PC-3 (cell line): ENCODE measurements around the gene DGUOK. TPM values are rescaled to one million over a fixed set of nuclear protein-coding genes. Genes with fewer than 3 reads are reported as not detected.

Source experiments
- ATAC-seq: fragments of 200-7000 bp; cut with Tn5 transposase; 2 replicates; pipeline ENCODE4 v1.9.1; 2020; ENCODE audit warnings: mild to moderate bottlenecking, moderate library complexity
- BruUV-seq: library from RNA; stranded (reverse); fragments of 400-500 nt; replicated peaks from 2 replicates; lab custom pipeline; 2021; lab: Mats Ljungman, UMichigan
- CTCF ChIA-PET: fragments of 300-600 bp; sonication (Branson Sonifier 250); formaldehyde crosslinking; loops from one replicate; lab custom pipeline; 2022; ENCODE audit warnings: antibody characterized with exemption; lab: Charles Lee
- POLR2A ChIA-PET: fragments of 300-600 bp; sonication (Branson Sonifier 250); formaldehyde crosslinking; loops from one replicate; lab custom pipeline; 2022; ENCODE audit warnings: antibody characterized with exemption; ENCODE audit not compliant: unreplicated experiment; lab: Charles Lee
- DNase-seq: peaks from one replicate; pipeline ENCODE4 v3.0.0-alpha.2; 2015
- H2AFZ ChIP-seq: fragments of 300-600 bp; sonication (generic); 2 replicates; pipeline ENCODE4 v1.6.0; 2016; ENCODE audit warnings: antibody characterized with exemption, low read length
- H3F3A ChIP-seq: fragments of 300-600 bp; sonication (generic); one replicate; pipeline ENCODE4 v1.6.0; 2017; ENCODE audit warnings: antibody characterized with exemption, low read length, control low read depth, mild to moderate bottlenecking; ENCODE audit not compliant: unreplicated experiment
- H3K27ac ChIP-seq: fragments of 300-600 bp; sonication (generic); 2 replicates; pipeline ENCODE4 v1.5.1; 2016; ENCODE audit warnings: mild to moderate bottlenecking, low read length
- H3K27me3 ChIP-seq: fragments of 300-600 bp; sonication (generic); 2 replicates; pipeline ENCODE4 v1.6.1; 2016; ENCODE audit warnings: low read length, mixed read lengths
- H3K36me3 ChIP-seq: fragments of 300-600 bp; sonication (generic); 2 replicates; pipeline ENCODE4 v1.6.1; 2016; ENCODE audit warnings: low read depth, mixed run types, low read length, mixed read lengths
- H3K4me1 ChIP-seq: fragments of 300-600 bp; sonication (generic); 2 replicates; pipeline ENCODE4 v1.5.1; 2016; ENCODE audit warnings: low read length; ENCODE audit not compliant: insufficient read depth
- H3K4me2 ChIP-seq: fragments of 300-600 bp; sonication (generic); 2 replicates; pipeline ENCODE4 v1.6.0; 2016; ENCODE audit warnings: low read length
- H3K4me3 ChIP-seq: fragments of 300-600 bp; sonication (generic); 2 replicates; pipeline ENCODE4 v1.5.1; 2016; ENCODE audit warnings: mild to moderate bottlenecking, low read length, mixed read lengths
- H3K79me2 ChIP-seq: fragments of 300-600 bp; sonication (generic); 2 replicates; pipeline ENCODE4 v1.6.1; 2017; ENCODE audit warnings: low read length, mixed read lengths
- H3K9ac ChIP-seq: fragments of 300-600 bp; sonication (generic); 2 replicates; pipeline ENCODE4 v1.6.0; 2016; ENCODE audit warnings: mild to moderate bottlenecking, low read length
- H3K9me2 ChIP-seq: fragments of 300-600 bp; sonication (generic); replicated peaks from 2 replicates; pipeline ENCODE4 v1.6.1; 2016; ENCODE audit warnings: mixed run types, low read length, mixed read lengths
- H3K9me3 ChIP-seq: fragments of 300-600 bp; sonication (generic); 2 replicates; pipeline ENCODE4 v1.6.1; 2016; ENCODE audit warnings: low read length, mixed read lengths
- H4K20me1 ChIP-seq: fragments of 300-600 bp; sonication (generic); 2 replicates; pipeline ENCODE4 v1.6.1; 2016; ENCODE audit warnings: low read length, mixed read lengths
- CTCF ChIP-seq: fragments of 300-600 bp; sonication (generic); conservative IDR thresholded peaks from 2 replicates; pipeline ENCODE4 v1.5.1; 2017; ENCODE audit warnings: antibody characterized with exemption, low read depth, mild to moderate bottlenecking, low read length
- EZH2 ChIP-seq: fragments of 300-600 bp; sonication (generic); IDR thresholded peaks from one replicate; pipeline ENCODE4 v1.6.1; 2017; ENCODE audit warnings: antibody characterized with exemption, mild to moderate bottlenecking, low read length; ENCODE audit not compliant: unreplicated experiment
- EZH2phosphoT487 ChIP-seq: fragments of 300-600 bp; sonication (generic); IDR thresholded peaks from 2 replicates; pipeline ENCODE4 v1.6.1; 2018; ENCODE audit warnings: mild to moderate bottlenecking, antibody characterized with exemption, low read length, borderline replicate concordance
- intact Hi-C: fragments of 100-400 bp; cut with micrococcal nuclease; formaldehyde crosslinking; loops from 2 replicates; pipeline ENCODE4 v1.9.0; 2023
- total RNA-seq: library from RNA; depleted of rRNA; stranded (reverse); fragments of >200 nt; gene quantifications from 2 replicates; pipeline ENCODE4 v1.2.3, GENCODE V29; 2014

Gene DGUOK
- total RNA-seq, 1 experiment from 2014 or later = 61.3 TPM

- Histone ChIP-seq H3K4me1 (no peaks in the 10 kb centered on the region; the same call in none of the 2 replicates), H3K4me3 (no peak overlapping the region), H4K20me1 (no peaks in the 10 kb centered on the region), H3F3A (no peaks in the 10 kb centered on the region), H3K9me3 (no peaks in the 10 kb centered on the region), H3K9ac (no peak overlapping the region), H2AFZ (no peak overlapping the region), H3K27ac (no peak overlapping the region), H3K79me2 (no peaks in the 10 kb centered on the region), H3K9me2 (no peaks in the 10 kb centered on the region), H3K36me3 (no peaks in the 10 kb centered on the region), H3K4me2 (no peak overlapping the region), H3K27me3 (no peaks in the 10 kb centered on the region)
- TF ChIP-seq EZH2 (no peak), CTCF (no peak), EZH2phosphoT487 (no peak)
- no peak for ATAC-seq
- no TSS peak for BruUV-seq
- ChIA-PET CTCF (no interaction called here), POLR2A (no interaction called here)
- DNase-seq = no peak
- intact Hi-C loops = no loop called here
These were observed 31.2 kb upstream of the DGUOK start for GRCh38 chr2:73895473-73895872.

GRCh38 chr2:73896362-73897239, 30.1 kb upstream of the DGUOK start:
- no peaks in the 10 kb centered on the region for H3F3A ChIP-seq
- intact Hi-C loops = no loop called here
- H3K9me2 ChIP-seq = no peaks in the 10 kb centered on the region
- H3K4me1 ChIP-seq = no peaks in the 10 kb centered on the region
- no peak for TF ChIP-seq EZH2phosphoT487
- no peak for TF ChIP-seq CTCF
- no peak for TF ChIP-seq EZH2
- no peak overlapping the region for H3K4me3 ChIP-seq
- H3K9me3 ChIP-seq = no peaks in the 10 kb centered on the region
- H3K27me3 ChIP-seq = no peaks in the 10 kb centered on the region
- CTCF ChIA-PET = no interaction called here
- POLR2A ChIA-PET = no interaction called here
- H3K79me2 ChIP-seq = no peaks in the 10 kb centered on the region
- H2AFZ ChIP-seq = no peak overlapping the region
- no peak overlapping the region for H3K9ac ChIP-seq
- no TSS peak for BruUV-seq
- H4K20me1 ChIP-seq = no peaks in the 10 kb centered on the region
- H3K27ac ChIP-seq = no peak overlapping the region
- no peak for ATAC-seq
- no peak overlapping the region for H3K4me2 ChIP-seq
- no peak for DNase-seq
- no peaks in the 10 kb centered on the region for H3K36me3 ChIP-seq

GRCh38 chr2:73897240-73897583, 29.5 kb upstream of the DGUOK start:
- H3K4me1 ChIP-seq = no peaks in the 10 kb centered on the region
- H3K27ac ChIP-seq = no peak overlapping the region
- POLR2A ChIA-PET = no interaction called here
- no peaks in the 10 kb centered on the region for H4K20me1 ChIP-seq
- no peak overlapping the region for H3K9ac ChIP-seq
- no peak overlapping the region for H3K4me3 ChIP-seq
- CTCF ChIA-PET = no interaction called here
- H3K9me2 ChIP-seq = no peaks in the 10 kb centered on the region
- H3K9me3 ChIP-seq = no peaks in the 10 kb centered on the region
- H2AFZ ChIP-seq = no peak overlapping the region
- intact Hi-C loops = no loop called here
- H3K4me2 ChIP-seq = no peak overlapping the region
- no peaks in the 10 kb centered on the region for H3K27me3 ChIP-seq
- DNase-seq = no peak
- no peaks in the 10 kb centered on the region for H3K79me2 ChIP-seq
- no peaks in the 10 kb centered on the region for H3F3A ChIP-seq
- TF ChIP-seq EZH2 (no peak), EZH2phosphoT487 (no peak), CTCF (no peak)
- BruUV-seq = no TSS peak
- no peak for ATAC-seq
- H3K36me3 ChIP-seq = no peaks in the 10 kb centered on the region
